Kidney (tissue), 14 donors: ENCODE measurements around the gene PLCXD1. TPM values are rescaled to one million over a fixed set of nuclear protein-coding genes. Genes with fewer than 3 reads are reported as not detected.

Source experiments
- DNase-seq, 5 donors: peaks; one replicate each; pipeline ENCODE4 v3.0.0-alpha.2; 2013 to 2020
- FAIRE-seq: peaks from 2 replicates; lab custom pipeline; 2012; peaks lifted over from hg19 to GRCh38; lab: Jason Lieb, UNC
- H3K27ac ChIP-seq, 2 donors: one replicate each; pipeline ENCODE4 v1.7.0; 2013; ENCODE audit warnings: low read depth in 2 of 2, low read length in 2 of 2, inconsistent platforms in 1 of 2
- H3K27me3 ChIP-seq: one replicate; pipeline ENCODE4 v1.7.1; 2013; ENCODE audit warnings: low read length, inconsistent platforms; ENCODE audit not compliant: control insufficient read depth, insufficient read depth
- H3K36me3 ChIP-seq, 3 donors: one replicate each; pipeline versions ENCODE4 v1.7.0 to v1.7.1; 2013; ENCODE audit warnings: low read length in 3 of 3, control low read depth in 1 of 3, inconsistent platforms in 1 of 3; ENCODE audit not compliant: insufficient read depth in 3 of 3, control insufficient read depth in 2 of 3
- H3K4me1 ChIP-seq, 3 donors: one replicate each; pipeline versions ENCODE4 v1.7.0 to v1.7.1; 2013; ENCODE audit warnings: low read length in 3 of 3, inconsistent platforms in 1 of 3, low read depth in 1 of 3; ENCODE audit not compliant: control insufficient read depth in 2 of 3, insufficient read depth in 2 of 3
- H3K4me3 ChIP-seq, 3 donors: one replicate each; pipeline versions ENCODE4 v1.7.0 to v1.8.1; 2013; ENCODE audit warnings: low read length in 3 of 3, control low read depth in 1 of 3, inconsistent platforms in 1 of 3
- H3K9ac ChIP-seq, 3 donors: one replicate each; pipeline versions ENCODE4 v1.7.0 to v1.7.1; 2013; ENCODE audit warnings: low read length in 3 of 3, control low read depth in 1 of 3, inconsistent platforms in 1 of 3
- H3K9me3 ChIP-seq, 3 donors: one replicate each; pipeline versions ENCODE4 v1.7.0 to v1.7.1; 2013; ENCODE audit warnings: low read length in 3 of 3, control low read depth in 1 of 3, inconsistent platforms in 1 of 3; ENCODE audit not compliant: control insufficient read depth in 2 of 3, insufficient read depth in 1 of 3
- intact Hi-C: fragments of 100-400 bp; cut with DNase I; formaldehyde crosslinking; loops from one replicate; pipeline ENCODE4 v1.11.1; 2022
- polyA plus RNA-seq: library from polyadenylated mRNA; stranded (reverse); fragments of 350-450 nt; fragmentation: Illumina TruSeq; extraction: RNeasy Lipid Tissue Mini Kit (QIAGEN cat#74804); gene quantifications from one replicate; pipeline ENCODE4 v1.2.3, GENCODE V29; 2014; ENCODE audit warnings: low read depth, low replicate concordance; ENCODE audit not compliant: insufficient read depth
- total RNA-seq: library from RNA; stranded (reverse); fragmentation: NEBNext Ultra II Directional; extraction: Animal tissue kit (Norgen Biotek cat#: 25700); gene quantifications from one replicate; pipeline ENCODE4 v1.2.1, GENCODE V29; 2021
- TF ChIP-seq, protein P1 (sequence below): IDR thresholded peaks from 3 replicates; pipeline ENCODE4 v1.5.1; 2012; ENCODE audit warnings: mild to moderate bottlenecking, moderate library complexity, borderline replicate concordance; ENCODE audit not compliant: insufficient read depth; ENCODE audit errors: extremely low read depth
- donor health status: control.
- donor health status: control.
- donor health status: control.
- donor health status: control.
- donor health status: control.
- donor health status: DM: yes; HTN: yes; CAD: no.
- donor health status: Normal renal cell carcinoma (clear cell type).

PLCXD1 gene
- total and polyA plus RNA-seq, 2 donors from 2014 or later: 4.9 to 11.0 TPM

DNA sequence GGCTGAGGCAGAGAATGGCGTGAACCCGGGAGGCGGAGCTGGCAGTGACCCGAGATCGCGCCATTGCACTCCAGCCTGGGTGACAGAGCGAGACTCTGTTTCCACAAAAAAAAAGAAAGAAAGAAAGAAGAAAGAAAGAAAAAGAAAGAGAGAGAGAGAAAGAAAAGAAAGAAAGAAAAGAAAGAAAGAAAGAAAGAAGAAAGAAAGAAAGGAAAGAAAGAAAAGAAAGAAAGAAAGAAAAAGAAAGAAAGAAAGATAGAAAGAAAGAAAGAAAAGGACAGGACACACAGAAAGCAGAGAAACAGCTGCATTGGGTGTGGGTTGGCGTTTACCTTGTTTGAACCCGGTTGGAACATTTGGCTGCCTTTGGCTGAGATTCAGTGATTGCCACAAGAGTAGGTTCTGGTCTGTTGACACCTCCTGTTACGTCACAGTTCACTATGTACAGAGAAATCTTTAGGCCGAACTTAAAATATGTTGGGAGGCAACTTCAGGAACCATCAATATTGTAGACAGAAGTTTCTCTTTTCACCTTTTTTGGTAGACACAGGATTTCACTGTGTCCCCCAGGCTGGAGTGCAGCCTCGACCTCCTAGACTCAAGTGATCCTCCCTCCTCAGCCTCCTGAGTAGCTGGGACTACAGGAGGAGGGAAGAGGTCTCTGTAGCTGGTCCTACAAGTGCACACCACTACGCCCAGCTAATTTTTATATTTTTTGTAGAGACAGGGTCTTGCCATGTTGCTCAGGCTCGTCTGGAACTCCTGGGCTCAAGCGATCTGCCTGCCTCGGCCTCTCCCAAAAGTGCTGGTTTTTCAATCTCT is 16.3 kb upstream of the PLCXD1 start:
- Histone ChIP-seq H3K4me3 (no peak overlapping the region), H3K36me3 (no peaks in the 10 kb centered on the region), H3K27ac (no peak overlapping the region), H3K9me3 (no peaks in the 10 kb centered on the region), H3K4me1 (peaks cover 0 to 2% (median 0%) of the 10 kb centered on the region in 3 donors), H3K9ac (no peak overlapping the region), H3K27me3 (no peaks in the 10 kb centered on the region)
- TF ChIP-seq, protein P1, sequence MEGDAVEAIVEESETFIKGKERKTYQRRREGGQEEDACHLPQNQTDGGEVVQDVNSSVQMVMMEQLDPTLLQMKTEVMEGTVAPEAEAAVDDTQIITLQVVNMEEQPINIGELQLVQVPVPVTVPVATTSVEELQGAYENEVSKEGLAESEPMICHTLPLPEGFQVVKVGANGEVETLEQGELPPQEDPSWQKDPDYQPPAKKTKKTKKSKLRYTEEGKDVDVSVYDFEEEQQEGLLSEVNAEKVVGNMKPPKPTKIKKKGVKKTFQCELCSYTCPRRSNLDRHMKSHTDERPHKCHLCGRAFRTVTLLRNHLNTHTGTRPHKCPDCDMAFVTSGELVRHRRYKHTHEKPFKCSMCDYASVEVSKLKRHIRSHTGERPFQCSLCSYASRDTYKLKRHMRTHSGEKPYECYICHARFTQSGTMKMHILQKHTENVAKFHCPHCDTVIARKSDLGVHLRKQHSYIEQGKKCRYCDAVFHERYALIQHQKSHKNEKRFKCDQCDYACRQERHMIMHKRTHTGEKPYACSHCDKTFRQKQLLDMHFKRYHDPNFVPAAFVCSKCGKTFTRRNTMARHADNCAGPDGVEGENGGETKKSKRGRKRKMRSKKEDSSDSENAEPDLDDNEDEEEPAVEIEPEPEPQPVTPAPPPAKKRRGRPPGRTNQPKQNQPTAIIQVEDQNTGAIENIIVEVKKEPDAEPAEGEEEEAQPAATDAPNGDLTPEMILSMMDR: no peak
- no peak for FAIRE-seq
- no peak for DNase-seq
- intact Hi-C loops: no loop called here

DNA sequence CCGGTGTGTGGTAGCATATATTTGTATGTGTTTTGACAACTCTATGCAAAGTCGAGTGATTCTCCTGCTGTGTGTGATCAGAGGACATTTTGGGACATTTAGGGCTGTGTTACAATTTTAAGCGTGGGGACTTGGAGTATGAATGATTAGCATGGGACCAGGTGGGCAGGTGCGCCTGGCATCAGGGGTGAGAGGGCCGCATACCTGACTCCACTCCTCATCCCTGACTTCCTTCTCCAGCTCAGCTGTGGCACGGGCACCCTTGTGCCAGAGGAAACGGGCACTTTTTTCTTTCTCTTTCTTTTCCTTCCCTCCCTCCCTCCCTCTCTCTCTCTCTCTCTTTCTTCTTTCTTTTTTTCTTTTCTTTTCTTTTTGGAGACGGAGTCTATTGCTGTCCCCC is 15.7 kb upstream of the PLCXD1 start:
- no peaks in the 10 kb centered on the region for H3K27me3 ChIP-seq
- H3K36me3 ChIP-seq: no peaks in the 10 kb centered on the region
- peaks cover 0 to 2% (median 0%) of the 10 kb centered on the region in 3 donors for H3K4me1 ChIP-seq
- intact Hi-C loops: no loop called here
- no peak overlapping the region for H3K9ac ChIP-seq
- H3K4me3 ChIP-seq: no peak overlapping the region
- TF ChIP-seq, protein P1: no peak
- no peak for FAIRE-seq
- no peak overlapping the region for H3K27ac ChIP-seq
- no peaks in the 10 kb centered on the region for H3K9me3 ChIP-seq
- peak in 1 of 5 donors; percentile 25 for DNase-seq

DNA sequence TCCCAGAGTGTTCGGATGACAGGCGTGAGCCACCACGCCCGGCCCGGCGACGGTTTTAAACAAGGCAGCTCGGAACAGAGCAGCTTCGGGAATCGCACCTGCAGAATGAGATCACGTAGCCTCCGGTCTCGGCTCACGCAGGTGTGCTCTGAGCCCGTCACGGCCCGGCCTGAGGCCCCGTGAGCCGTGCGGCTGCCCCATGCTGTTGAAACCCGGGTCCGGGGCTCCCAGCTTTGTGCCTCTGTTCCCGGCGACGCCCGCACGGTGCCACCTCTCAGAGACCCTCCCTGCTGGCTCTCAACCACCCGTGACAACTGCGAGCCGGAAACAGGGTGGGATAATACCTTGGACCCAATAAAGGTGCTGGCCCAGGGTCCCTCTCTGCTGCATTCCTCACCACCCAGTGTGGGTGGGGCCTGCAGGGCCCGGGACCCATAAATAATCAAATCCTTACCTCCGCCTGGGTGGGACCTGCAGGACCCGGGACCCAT is 13.4 kb upstream of the PLCXD1 start:
- intact Hi-C loops: no loop called here
- Histone ChIP-seq H3K4me3 (no peak overlapping the region), H3K4me1 (no peaks in the 10 kb centered on the region), H3K9me3 (no peaks in the 10 kb centered on the region), H3K9ac (no peak overlapping the region), H3K27ac (no peak overlapping the region), H3K27me3 (no peaks in the 10 kb centered on the region), H3K36me3 (no peaks in the 10 kb centered on the region)
- peak in 1 of 5 donors; percentile 59 for DNase-seq
- TF ChIP-seq, protein P1: no peak
- no peak for FAIRE-seq
